Nasal cavity respiratory epithelium epithelial cell of viscerocranial mucosa (primary cell): ENCODE measurements around the gene GPR18. TPM values are rescaled to one million over a fixed set of nuclear protein-coding genes. Genes with fewer than 3 reads are reported as not detected.

Experiments
- total RNA-seq: library from RNA; depleted of rRNA; stranded (reverse); fragments of >200 nt; gene quantifications from 2 replicates; pipeline ENCODE4 v1.2.3, GENCODE V29; 2014

The GPR18 gene, protein sequence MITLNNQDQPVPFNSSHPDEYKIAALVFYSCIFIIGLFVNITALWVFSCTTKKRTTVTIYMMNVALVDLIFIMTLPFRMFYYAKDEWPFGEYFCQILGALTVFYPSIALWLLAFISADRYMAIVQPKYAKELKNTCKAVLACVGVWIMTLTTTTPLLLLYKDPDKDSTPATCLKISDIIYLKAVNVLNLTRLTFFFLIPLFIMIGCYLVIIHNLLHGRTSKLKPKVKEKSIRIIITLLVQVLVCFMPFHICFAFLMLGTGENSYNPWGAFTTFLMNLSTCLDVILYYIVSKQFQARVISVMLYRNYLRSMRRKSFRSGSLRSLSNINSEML
- total RNA-seq: not detected in 2 replicates

GRCh38 chr13:99258210-99258860 lies at the start of gene GPR18:
GPR18 (minus strand) TSS chr13:99258379; CDS start chr13:99255872, 2,507 bp downstream.

GRCh38 chr13:99307247-99307646 lies 49.1 kb upstream of the GPR18 start, which contains the start of gene GPR183:
GPR183 (minus strand) TSS chr13:99307399; CDS start chr13:99296145, 11,254 bp downstream.

Other genes with a start within 250 kb of the GPR18 start
- gene UBAC2, start 57.5 kb downstream of the GPR18 start, total RNA-seq: 53.7 and 65.8 TPM in 2 replicates
- not detected in 2 replicates for gene GPR183, start 49.0 kb upstream of the GPR18 start, total RNA-seq
- 146 and 172 TPM in 2 replicates for gene TM9SF2, start 243.1 kb upstream of the GPR18 start, total RNA-seq